HG02840 (cell line): ENCODE results near the gene MAN1A2.

Experiments used
- ATAC-seq: cut with Tn5 transposase; IDR thresholded peaks from one replicate; pipeline ENCODE4 v1.9.1; 2021; ENCODE audit warnings: mild to moderate bottlenecking, moderate library complexity, moderate number of reproducible peaks; ENCODE audit not compliant: unreplicated experiment, low FRiP score

The MAN1A2 gene

GRCh38 chr1:117571496-117571895 lies 204.2 kb downstream of the MAN1A2 start:
- no peak for ATAC-seq

- no peak for ATAC-seq
Measured at GRCh38 chr1:117572546-117572945, 205.3 kb downstream of the MAN1A2 start.

DNA sequence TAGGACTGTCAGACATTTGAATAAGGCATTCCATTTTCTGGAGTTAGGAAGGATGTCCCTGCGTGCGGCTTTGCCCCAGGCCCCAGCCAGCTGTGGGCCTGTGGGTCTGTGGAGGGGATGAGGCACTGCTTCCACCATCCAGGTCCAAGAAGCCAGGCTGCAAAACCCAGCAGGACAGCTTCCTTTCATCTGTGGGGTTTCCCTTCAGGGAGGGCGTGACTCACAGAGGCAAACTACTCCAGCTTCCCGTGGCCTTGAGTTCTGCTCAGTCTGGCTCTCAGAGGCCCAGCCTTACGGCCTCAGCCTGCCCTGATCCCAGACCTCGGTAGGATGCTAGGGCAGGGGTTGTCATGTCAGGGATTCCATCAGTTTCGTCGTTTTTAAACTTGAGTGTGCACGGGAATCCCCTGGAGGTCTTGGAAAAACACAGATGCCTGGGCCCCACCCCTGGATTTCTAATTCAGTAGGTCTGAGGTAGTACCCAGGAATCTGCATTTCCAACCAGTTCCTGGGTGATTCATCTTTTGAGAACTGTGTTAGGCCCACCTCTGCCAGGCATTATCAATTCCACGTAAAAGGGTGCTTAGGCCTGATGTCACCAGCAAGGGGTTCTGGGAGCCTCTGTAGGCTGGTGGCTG lies 206.3 kb downstream of the MAN1A2 start:
- no peak for ATAC-seq

DNA sequence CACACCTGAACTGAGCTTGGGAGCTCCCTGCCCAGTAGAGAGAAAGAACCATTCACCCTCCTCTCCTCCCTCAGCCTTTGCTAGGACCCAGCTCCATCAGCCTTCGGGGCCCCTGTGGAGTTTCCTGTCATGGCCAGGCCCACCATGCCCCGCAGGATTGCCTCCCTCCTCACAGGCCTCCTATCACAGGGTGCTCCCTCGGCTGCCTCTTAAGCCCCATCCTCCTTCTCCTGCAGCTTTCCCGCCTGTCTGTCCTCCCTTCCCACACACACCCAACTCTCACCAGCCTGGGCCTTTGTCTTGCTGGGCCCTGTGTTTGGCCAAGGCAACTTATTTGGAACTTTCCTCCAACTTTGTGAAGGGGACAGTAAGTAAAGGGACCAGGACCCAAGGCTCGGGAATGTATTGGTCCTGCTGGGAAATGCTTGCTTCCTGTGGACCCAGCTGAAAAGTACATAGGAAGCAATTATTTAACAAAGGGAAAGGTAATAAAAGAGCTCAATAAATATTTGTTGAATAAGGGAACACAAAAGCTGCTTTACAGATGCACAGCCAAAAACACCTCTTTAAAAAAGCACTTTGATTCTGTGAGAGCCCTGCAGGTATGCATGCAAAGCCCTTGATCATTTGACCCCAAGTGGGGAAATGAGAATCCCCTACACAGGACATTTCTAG lies 207.0 kb downstream of the MAN1A2 start:
- ATAC-seq = no peak

GRCh38 chr1:117575586-117576225 lies 208.5 kb downstream of the MAN1A2 start:
- no peak for ATAC-seq

DNA sequence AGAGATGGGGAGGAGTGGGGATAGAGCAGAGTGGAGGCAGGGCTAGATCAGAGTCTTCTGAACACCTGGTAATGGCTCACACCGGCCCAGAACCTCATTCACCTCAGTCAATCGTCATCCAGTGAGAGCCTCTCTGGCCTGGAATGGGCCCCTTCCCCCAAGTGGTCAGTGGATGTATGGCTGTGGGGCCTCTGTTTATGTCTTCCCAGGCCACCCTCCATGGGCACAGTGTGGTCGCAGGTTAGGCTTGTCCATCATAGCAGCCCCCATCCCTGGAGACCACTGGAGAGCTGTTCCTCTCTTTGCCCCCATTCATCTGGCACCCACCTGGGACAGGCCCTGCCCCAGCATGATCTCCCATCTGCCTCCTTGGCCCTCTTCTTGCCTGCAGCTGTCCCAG lies 209.0 kb downstream of the MAN1A2 start:
- no peak for ATAC-seq

DNA sequence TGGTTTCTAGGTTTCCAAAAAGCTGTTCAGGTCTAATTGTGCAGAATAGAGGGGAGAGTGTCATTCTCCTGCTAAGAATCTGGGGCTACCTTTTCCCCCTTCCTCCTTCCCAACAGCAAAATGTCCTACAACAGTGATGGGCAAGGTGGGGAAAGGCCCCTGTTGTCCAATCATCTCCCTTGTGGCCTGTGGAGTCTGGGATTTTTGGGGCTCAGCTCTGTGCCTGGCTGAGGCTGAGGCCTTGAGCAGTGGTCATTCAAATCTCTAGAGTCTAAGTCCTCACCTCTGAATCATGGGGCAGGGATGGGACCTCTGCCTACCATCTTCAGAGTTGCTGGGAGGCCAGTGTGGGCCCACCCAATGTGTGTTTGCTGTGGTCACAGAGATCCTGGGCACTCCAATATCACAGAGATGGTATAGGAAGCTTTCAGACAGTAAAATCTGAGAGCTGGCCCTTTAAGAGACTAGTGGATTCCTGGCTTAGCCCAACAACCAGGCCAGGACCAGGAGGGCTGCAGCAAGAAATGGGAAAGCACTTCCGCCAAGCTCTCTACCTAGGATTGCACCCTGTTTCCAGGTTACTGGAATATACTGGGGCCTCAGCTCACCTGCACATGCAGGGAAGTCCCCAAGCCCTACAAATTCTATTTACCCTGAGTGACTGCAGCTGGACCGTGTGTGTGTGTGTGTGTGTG lies 210.1 kb downstream of the MAN1A2 start:
- ATAC-seq = no peak

- ATAC-seq = no peak
Measured at GRCh38 chr1:117578466-117578865, 211.2 kb downstream of the MAN1A2 start.
